IMR-90 (cell line): ENCODE results near the gene DCC.

Experiments
- BHLHE40 ChIP-seq: fragments of 150-350 bp; IDR thresholded peaks from 2 replicates; pipeline ENCODE4 v1.6.1; 2016; ENCODE audit warnings: mild to moderate bottlenecking, low read depth, low read length
- FOS ChIP-seq: fragments of 150-350 bp; IDR thresholded peaks from 2 replicates; pipeline ENCODE4 v1.6.1; 2016; ENCODE audit warnings: low read depth, low read length
- MAZ ChIP-seq: IDR thresholded peaks from 2 replicates; pipeline ENCODE4 v1.6.1; 2012; ENCODE audit warnings: low read depth, mild to moderate bottlenecking, low read length, improper control_type of control experiment, moderate library complexity, borderline replicate concordance
- POLR2A ChIP-seq: IDR thresholded peaks from 2 replicates; pipeline ENCODE4 v1.6.1; 2012; ENCODE audit warnings: mild to moderate bottlenecking, low read depth, low read length
- RFX5 ChIP-seq: IDR thresholded peaks from 2 replicates; pipeline ENCODE4 v1.8.0; 2012; ENCODE audit warnings: low read depth, mild to moderate bottlenecking, low read length, moderate library complexity
- TF ChIP-seq, protein P1 (sequence below): fragments of 150-350 bp; IDR thresholded peaks from 2 replicates; pipeline ENCODE4 v1.6.1; 2016; ENCODE audit warnings: low read depth, mild to moderate bottlenecking, low read length, moderate library complexity, borderline replicate concordance
- TF ChIP-seq, protein P2 (sequence below): conservative IDR thresholded peaks from 2 replicates; pipeline ENCODE4 v1.5.1; 2012; ENCODE audit warnings: mild to moderate bottlenecking, low read depth, low read length, improper control_type of control experiment

- TF ChIP-seq RFX5 (no peak), BHLHE40 (no peak), POLR2A (no peak), MAZ (no peak), FOS (no peak)
- TF ChIP-seq, protein P1, sequence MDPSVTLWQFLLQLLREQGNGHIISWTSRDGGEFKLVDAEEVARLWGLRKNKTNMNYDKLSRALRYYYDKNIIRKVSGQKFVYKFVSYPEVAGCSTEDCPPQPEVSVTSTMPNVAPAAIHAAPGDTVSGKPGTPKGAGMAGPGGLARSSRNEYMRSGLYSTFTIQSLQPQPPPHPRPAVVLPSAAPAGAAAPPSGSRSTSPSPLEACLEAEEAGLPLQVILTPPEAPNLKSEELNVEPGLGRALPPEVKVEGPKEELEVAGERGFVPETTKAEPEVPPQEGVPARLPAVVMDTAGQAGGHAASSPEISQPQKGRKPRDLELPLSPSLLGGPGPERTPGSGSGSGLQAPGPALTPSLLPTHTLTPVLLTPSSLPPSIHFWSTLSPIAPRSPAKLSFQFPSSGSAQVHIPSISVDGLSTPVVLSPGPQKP, result no peak
- TF ChIP-seq, protein P2, sequence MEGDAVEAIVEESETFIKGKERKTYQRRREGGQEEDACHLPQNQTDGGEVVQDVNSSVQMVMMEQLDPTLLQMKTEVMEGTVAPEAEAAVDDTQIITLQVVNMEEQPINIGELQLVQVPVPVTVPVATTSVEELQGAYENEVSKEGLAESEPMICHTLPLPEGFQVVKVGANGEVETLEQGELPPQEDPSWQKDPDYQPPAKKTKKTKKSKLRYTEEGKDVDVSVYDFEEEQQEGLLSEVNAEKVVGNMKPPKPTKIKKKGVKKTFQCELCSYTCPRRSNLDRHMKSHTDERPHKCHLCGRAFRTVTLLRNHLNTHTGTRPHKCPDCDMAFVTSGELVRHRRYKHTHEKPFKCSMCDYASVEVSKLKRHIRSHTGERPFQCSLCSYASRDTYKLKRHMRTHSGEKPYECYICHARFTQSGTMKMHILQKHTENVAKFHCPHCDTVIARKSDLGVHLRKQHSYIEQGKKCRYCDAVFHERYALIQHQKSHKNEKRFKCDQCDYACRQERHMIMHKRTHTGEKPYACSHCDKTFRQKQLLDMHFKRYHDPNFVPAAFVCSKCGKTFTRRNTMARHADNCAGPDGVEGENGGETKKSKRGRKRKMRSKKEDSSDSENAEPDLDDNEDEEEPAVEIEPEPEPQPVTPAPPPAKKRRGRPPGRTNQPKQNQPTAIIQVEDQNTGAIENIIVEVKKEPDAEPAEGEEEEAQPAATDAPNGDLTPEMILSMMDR, result no peak
Measured at GRCh38 chr18:53131001-53131400, 791.0 kb downstream of the DCC start.
